Left ventricle myocardium inferior (tissue), 1 donor: Measurements from ENCODE around the gene RFT1. TPM values are rescaled to one million over a fixed set of nuclear protein-coding genes. Genes with fewer than 3 reads are reported as not detected.

Experiments used
- DNase-seq: peaks from one replicate; pipeline ENCODE4 v3.0.0-alpha.2; 2020
- H3K27ac ChIP-seq: fragments of 200-600 bp; replicated peaks from 2 replicates; pipeline ENCODE4 v1.8.0; 2021
- H3K27me3 ChIP-seq: fragments of 200-600 bp; 2 replicates; pipeline ENCODE4 v1.8.0; 2021; ENCODE audit warnings: low read depth
- H3K36me3 ChIP-seq: fragments of 200-600 bp; 2 replicates; pipeline ENCODE4 v1.8.0; 2021
- H3K4me1 ChIP-seq: fragments of 200-600 bp; 2 replicates; pipeline ENCODE4 v1.8.0; 2021
- H3K4me3 ChIP-seq: fragments of 200-600 bp; 2 replicates; pipeline ENCODE4 v1.8.0; 2021; ENCODE audit warnings: mild to moderate bottlenecking, moderate library complexity
- H3K9me3 ChIP-seq: fragments of 200-600 bp; replicated peaks from 2 replicates; pipeline ENCODE4 v1.8.0; 2021
- intact Hi-C: fragments of 100-400 bp; cut with micrococcal nuclease; formaldehyde crosslinking; loops from one replicate; pipeline ENCODE4 v1.11.0; 2022
- total RNA-seq: library from RNA; stranded (reverse); fragmentation: NEBNext Ultra II Directional; extraction: Animal tissue kit (Norgen Biotek cat#: 25700); gene quantifications from one replicate; pipeline ENCODE4 v1.2.1, GENCODE V29; 2021
- TF ChIP-seq, protein P1 (sequence below): fragments of 200-600 bp; IDR thresholded peaks from 2 replicates; pipeline ENCODE4 v1.8.0; 2021; ENCODE audit warnings: antibody characterized with exemption, mild to moderate bottlenecking, borderline replicate concordance
- donor health status: DM: no; HTN: yes; CAD: no; lungs with severe emphysema.

Gene RFT1
- total RNA-seq, 1 donor from 2014 or later, result 9.4 TPM

DNA sequence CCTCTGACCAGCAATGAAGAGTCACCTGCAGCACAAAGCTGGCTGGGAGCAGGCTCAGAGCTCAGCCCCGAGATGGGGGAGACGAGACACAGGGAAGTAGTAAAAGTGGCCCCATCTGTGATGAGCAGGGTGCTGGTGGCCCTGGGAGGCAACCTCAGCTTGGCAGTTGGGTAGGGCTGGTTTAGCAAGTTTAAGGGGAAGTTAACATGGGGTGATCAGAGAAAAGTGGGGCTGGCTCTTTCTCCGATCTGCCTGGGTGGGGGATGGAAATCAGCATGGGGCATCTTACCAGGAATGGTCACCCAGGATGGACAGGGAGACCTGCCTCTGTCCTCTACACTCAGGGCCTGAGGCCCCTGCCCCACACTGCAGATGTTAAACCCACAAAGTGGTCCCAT lies 54.5 kb downstream of the RFT1 start:
- no peaks in the 10 kb centered on the region for H3K9me3 ChIP-seq
- H3K4me3 ChIP-seq, result no peak overlapping the region
- intact Hi-C loops, result no loop called here
- no peaks in the 10 kb centered on the region for H3K27me3 ChIP-seq
- TF ChIP-seq, protein P1, sequence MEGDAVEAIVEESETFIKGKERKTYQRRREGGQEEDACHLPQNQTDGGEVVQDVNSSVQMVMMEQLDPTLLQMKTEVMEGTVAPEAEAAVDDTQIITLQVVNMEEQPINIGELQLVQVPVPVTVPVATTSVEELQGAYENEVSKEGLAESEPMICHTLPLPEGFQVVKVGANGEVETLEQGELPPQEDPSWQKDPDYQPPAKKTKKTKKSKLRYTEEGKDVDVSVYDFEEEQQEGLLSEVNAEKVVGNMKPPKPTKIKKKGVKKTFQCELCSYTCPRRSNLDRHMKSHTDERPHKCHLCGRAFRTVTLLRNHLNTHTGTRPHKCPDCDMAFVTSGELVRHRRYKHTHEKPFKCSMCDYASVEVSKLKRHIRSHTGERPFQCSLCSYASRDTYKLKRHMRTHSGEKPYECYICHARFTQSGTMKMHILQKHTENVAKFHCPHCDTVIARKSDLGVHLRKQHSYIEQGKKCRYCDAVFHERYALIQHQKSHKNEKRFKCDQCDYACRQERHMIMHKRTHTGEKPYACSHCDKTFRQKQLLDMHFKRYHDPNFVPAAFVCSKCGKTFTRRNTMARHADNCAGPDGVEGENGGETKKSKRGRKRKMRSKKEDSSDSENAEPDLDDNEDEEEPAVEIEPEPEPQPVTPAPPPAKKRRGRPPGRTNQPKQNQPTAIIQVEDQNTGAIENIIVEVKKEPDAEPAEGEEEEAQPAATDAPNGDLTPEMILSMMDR, result no peak
- H3K27ac ChIP-seq, result no peak overlapping the region
- H3K36me3 ChIP-seq, result no peaks in the 10 kb centered on the region
- H3K4me1 ChIP-seq, result peaks cover 18% of the 10 kb centered on the region
- no peak for DNase-seq

DNA sequence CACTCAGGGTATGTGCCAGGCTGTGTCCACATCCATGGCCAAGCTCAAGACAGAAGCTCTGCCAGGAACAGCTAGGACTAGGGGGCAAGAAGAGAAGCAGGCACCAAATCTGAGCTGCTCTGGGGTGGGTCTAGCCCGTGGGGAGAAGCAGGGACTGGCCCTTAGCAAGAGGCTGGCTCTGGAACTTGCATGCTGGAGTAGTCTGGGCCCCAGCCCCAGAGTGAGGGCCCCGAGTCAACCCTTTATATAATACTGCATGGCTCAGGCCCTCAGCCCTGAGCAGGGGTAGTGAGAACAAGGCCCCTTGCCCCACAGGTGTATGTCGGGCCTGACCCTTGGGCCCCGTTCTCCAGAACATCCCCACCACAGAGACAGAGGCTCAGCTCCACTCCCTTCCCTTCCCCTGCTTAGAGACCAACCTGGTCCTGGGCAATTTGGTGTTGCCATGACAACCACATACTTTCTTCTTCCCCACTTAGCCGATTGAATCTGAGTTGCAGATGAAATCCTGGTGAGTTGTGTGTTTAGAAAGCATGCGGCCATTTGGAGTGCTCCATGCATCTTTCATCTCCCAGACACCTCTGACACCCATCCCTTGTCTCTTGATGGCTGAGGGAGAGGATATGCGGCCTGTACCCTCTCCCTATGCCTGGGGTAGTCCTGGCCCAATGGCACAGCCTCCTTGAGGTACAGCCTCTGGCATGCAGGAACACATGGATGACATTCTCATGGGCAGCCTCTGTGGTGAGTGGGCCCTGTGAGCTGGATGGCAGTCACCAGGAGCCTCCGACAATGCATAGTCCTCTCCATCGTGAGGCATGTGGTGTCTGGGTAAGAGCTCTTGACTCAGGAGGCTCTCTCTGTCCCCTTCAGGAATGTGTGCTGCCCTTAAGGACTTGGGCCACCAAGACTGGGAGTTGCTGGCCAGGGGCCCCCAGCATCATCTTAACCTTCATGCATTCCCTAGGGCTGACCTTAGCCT lies 55.2 kb downstream of the RFT1 start:
- H3K27ac ChIP-seq, result no peak overlapping the region
- no peak for DNase-seq
- intact Hi-C loops, result no loop called here
- H3K4me3 ChIP-seq, result no peak overlapping the region
- H3K27me3 ChIP-seq, result no peaks in the 10 kb centered on the region
- H3K9me3 ChIP-seq, result no peaks in the 10 kb centered on the region
- TF ChIP-seq, protein P1, result no peak
- no peaks in the 10 kb centered on the region for H3K36me3 ChIP-seq
- H3K4me1 ChIP-seq, result peaks cover 18% of the 10 kb centered on the region

DNA sequence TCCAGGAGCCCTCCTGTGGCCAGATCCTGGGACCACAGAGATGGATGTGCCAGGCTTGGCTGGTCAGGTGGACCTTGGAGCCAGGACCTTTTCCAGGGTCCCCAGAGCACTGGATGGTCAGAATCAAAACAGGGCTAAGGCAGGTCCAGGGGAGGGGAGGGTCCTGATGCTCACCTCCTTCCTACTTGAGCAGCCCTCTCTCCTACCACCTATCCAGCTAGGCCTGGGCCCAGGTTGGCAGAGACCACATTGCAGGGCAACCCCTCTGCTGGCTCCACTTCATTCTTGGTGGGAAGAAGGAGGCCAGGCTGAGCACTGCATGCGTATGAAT lies 55.9 kb downstream of the RFT1 start:
- DNase-seq, result no peak
- Histone ChIP-seq H3K4me3 (no peak overlapping the region), H3K27me3 (no peaks in the 10 kb centered on the region), H3K4me1 (peaks cover 18% of the 10 kb centered on the region), H3K27ac (no peak overlapping the region), H3K9me3 (no peaks in the 10 kb centered on the region), H3K36me3 (no peaks in the 10 kb centered on the region)
- intact Hi-C loops, result no loop called here
- TF ChIP-seq, protein P1, result no peak

DNA sequence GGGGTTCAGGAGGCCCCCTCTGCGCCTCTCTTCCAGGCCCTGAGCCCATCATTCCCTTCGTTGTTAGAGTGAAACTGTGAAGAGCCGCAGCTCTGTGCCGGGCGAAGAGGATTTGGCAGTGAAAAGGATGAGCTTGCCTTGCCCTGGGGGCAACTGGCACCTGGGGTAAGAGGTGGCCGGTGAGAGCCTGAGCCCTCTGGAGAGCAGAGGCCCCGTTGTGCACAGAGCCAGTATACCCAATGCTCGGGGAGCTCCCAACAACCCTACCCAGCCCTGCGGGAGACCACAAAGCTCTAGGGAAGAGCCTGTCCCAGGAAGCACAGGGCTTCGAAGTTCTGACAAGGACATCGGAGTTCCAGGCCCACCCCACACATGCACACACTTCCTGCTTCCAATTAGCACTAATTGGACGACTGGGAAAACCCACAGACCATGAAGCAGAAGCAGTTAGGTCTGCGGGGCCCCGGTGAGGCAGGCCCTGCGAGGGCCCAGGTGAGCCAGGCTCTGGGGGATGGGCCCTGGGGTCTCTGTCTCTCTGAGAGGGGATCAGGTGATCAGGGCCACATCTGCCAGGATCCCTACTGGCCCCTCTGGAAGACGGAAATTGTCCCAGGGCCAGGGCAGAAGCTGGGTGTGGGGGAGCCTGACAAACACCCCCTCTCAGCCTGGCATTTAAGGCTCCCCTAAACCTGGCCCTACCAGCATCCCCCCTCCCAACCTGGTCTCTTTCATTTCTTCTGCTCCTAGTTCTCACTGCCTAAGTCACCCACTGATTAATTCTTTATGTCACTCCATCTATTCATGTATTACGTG lies 56.5 kb downstream of the RFT1 start:
- Histone ChIP-seq H3K36me3 (no peaks in the 10 kb centered on the region), H3K9me3 (no peaks in the 10 kb centered on the region), H3K4me1 (peaks cover 18% of the 10 kb centered on the region), H3K27ac (peak overlapping the region; percentile 72), H3K4me3 (peak overlapping the region; percentile 81), H3K27me3 (no peaks in the 10 kb centered on the region)
- intact Hi-C loops, result no loop called here
- DNase-seq, result no peak
- TF ChIP-seq, protein P1, result no peak

DNA sequence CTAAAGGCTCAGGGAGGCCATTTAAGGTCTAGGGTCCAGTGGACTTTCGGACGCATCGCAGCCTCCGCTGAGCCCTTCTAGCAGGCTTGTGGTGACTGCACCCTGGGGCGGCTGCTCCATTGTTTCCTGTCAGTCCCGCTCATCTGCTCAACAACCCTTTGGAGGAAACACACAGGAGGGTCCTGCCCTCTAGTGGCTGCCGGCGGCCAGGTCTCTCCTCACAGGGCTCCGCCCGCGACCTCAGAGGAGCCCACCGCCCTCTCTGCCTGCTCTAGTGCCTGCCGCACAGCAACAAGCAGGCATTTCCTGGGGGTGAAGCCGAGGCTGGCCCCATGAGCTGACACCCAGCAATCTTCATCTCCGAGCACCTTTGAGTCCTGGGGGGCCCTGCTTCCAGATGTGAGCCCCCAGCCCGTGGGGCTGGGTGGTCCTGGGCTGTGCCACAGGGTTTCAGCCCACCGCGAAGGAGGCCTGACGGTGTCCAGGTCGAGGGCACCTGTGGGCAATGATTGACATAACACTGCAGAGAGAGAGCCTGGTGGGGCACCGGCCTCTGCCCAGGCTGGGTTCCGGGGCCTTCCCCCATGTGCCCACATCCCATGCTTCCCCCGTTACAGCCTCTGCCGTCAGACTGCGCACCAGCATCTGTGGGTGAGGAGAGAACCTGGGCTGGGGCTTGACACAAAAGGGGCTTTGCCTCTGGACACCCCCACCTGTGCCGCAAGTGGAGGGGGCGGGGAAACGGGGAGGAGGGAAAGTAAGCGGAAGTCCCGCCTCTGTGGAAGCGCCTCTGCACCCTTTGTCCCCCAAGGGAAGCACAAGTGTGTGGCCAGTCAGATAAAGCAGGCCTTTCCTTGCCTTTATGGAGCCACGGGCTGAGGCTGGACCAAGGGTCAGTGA lies 57.3 kb downstream of the RFT1 start:
- TF ChIP-seq, protein P1, result peak; percentile 97
- Histone ChIP-seq H3K27ac (peak overlapping the region; percentile 72), H3K4me1 (peaks cover 18% of the 10 kb centered on the region), H3K4me3 (peak overlapping the region; percentile 81), H3K9me3 (no peaks in the 10 kb centered on the region), H3K36me3 (no peaks in the 10 kb centered on the region), H3K27me3 (no peaks in the 10 kb centered on the region)
- DNase-seq, result peak; percentile 82
- intact Hi-C loops, result no loop called here
